SK-N-SH treated with all-trans-retinoic acid at 6 μM for 48 hours (cell line): ENCODE measurements around the gene VMP1.

Experiments
- ATAC-seq: fragments of 200-7000 bp; cut with Tn5 transposase; 3 replicates; pipeline ENCODE4 v1.9.1; 2020; ENCODE audit warnings: mild to moderate bottlenecking, moderate library complexity
- ARNTL ChIP-seq: fragments of 450-650 bp; formaldehyde crosslinking; IDR thresholded peaks from 2 replicates; pipeline ENCODE4 v1.5.0; 2020; ENCODE audit warnings: low read depth, mild to moderate bottlenecking, moderate library complexity, borderline replicate concordance
- BACH2 ChIP-seq: fragments of 250-450 bp; sonication (Bioruptor Pico); IDR thresholded peaks from 2 replicates; pipeline ENCODE4 v1.9.0; 2021; ENCODE audit warnings: mild to moderate bottlenecking, borderline replicate concordance
- CREB5 ChIP-seq: fragments of 250-450 bp; sonication (Bioruptor Pico); IDR thresholded peaks from 2 replicates; pipeline ENCODE4 v1.5.1; 2020; ENCODE audit warnings: low read depth, mild to moderate bottlenecking, moderate library complexity
- CSDC2 ChIP-seq: fragments of 250-450 bp; sonication (Bioruptor Pico); IDR thresholded peaks from 2 replicates; pipeline ENCODE4 v1.5.0; 2020; ENCODE audit warnings: mild to moderate bottlenecking, moderate library complexity
- CSRNP3 ChIP-seq: fragments of 250-450 bp; sonication (Bioruptor Pico); IDR thresholded peaks from 2 replicates; pipeline ENCODE4 v1.5.1; 2021; ENCODE audit warnings: mild to moderate bottlenecking, moderate library complexity
- ESRRG ChIP-seq: fragments of 250-450 bp; sonication (Bioruptor Pico); IDR thresholded peaks from 2 replicates; pipeline ENCODE4 v1.6.1; 2021; ENCODE audit warnings: mild to moderate bottlenecking
- GLIS3 ChIP-seq: fragments of 250-450 bp; sonication (Bioruptor Pico); IDR thresholded peaks from 2 replicates; pipeline ENCODE4 v1.5.0; 2020; ENCODE audit warnings: mild to moderate bottlenecking, moderate library complexity
- ISL1 ChIP-seq: fragments of 250-450 bp; sonication (Bioruptor Pico); IDR thresholded peaks from 2 replicates; pipeline ENCODE4 v2.1.2; 2022; ENCODE audit warnings: mild to moderate bottlenecking, moderate library complexity
- OSR1 ChIP-seq: fragments of 250-450 bp; sonication (Bioruptor Pico); IDR thresholded peaks from 2 replicates; pipeline ENCODE4 v1.8.0; 2022; ENCODE audit warnings: moderate library complexity, mild to moderate bottlenecking, inconsistent platforms
- PATZ1 ChIP-seq: fragments of 250-450 bp; sonication (Bioruptor Pico); IDR thresholded peaks from 2 replicates; pipeline ENCODE4 v1.8.0; 2020; ENCODE audit warnings: mild to moderate bottlenecking, moderate library complexity, borderline replicate concordance
- POU6F1 ChIP-seq: fragments of 250-450 bp; sonication (Bioruptor Pico); IDR thresholded peaks from 2 replicates; pipeline ENCODE4 v1.8.0; 2021; ENCODE audit warnings: low read depth, mild to moderate bottlenecking, moderate library complexity, borderline replicate concordance
- PPARA ChIP-seq: fragments of 250-450 bp; sonication (Bioruptor Pico); IDR thresholded peaks from 2 replicates; pipeline ENCODE4 v1.5.0; 2020; ENCODE audit warnings: mild to moderate bottlenecking, borderline replicate concordance
- RARB ChIP-seq: fragments of 250-450 bp; sonication (Bioruptor Pico); IDR thresholded peaks from 2 replicates; pipeline ENCODE4 v1.8.0; 2021; ENCODE audit warnings: mild to moderate bottlenecking, moderate library complexity
- SNAI2 ChIP-seq: fragments of 250-450 bp; sonication (Bioruptor Pico); IDR thresholded peaks from 2 replicates; pipeline ENCODE4 v1.5.0; 2020; ENCODE audit warnings: mild to moderate bottlenecking, moderate library complexity
- TCF4 ChIP-seq: fragments of 250-450 bp; sonication (Bioruptor Pico); IDR thresholded peaks from 2 replicates; pipeline ENCODE4 v1.8.0; 2021; ENCODE audit warnings: mild to moderate bottlenecking, moderate library complexity, borderline replicate concordance
- TSHZ2 ChIP-seq: fragments of 250-450 bp; sonication (Bioruptor Pico); IDR thresholded peaks from 2 replicates; pipeline ENCODE4 v1.5.0; 2020; ENCODE audit warnings: mild to moderate bottlenecking, moderate library complexity
- ZC3H10 ChIP-seq: fragments of 250-450 bp; sonication (Bioruptor Pico); IDR thresholded peaks from 2 replicates; pipeline ENCODE4 v1.5.1; 2021; ENCODE audit warnings: mild to moderate bottlenecking, moderate library complexity
- ZFP3 ChIP-seq: fragments of 250-450 bp; sonication (Bioruptor Pico); IDR thresholded peaks from 2 replicates; pipeline ENCODE4 v1.5.0; 2020; ENCODE audit warnings: mild to moderate bottlenecking, moderate library complexity
- ZFP30 ChIP-seq: fragments of 450-650 bp; formaldehyde crosslinking; IDR thresholded peaks from 2 replicates; pipeline ENCODE4 v1.5.0; 2022; ENCODE audit warnings: mild to moderate bottlenecking, moderate library complexity
- ZNF565 ChIP-seq: fragments of 450-650 bp; formaldehyde crosslinking; conservative IDR thresholded peaks from 2 replicates; pipeline ENCODE4 v1.5.0; 2020; ENCODE audit warnings: low read depth, mild to moderate bottlenecking, moderate library complexity
- ZNF70 ChIP-seq: fragments of 450-650 bp; formaldehyde crosslinking; IDR thresholded peaks from 2 replicates; pipeline ENCODE4 v1.5.0; 2020; ENCODE audit warnings: mild to moderate bottlenecking, moderate library complexity
- ZNF8 ChIP-seq: fragments of 450-650 bp; formaldehyde crosslinking; IDR thresholded peaks from 2 replicates; pipeline ENCODE4 v1.5.0; 2020; ENCODE audit warnings: mild to moderate bottlenecking, moderate library complexity

Gene VMP1

GRCh38 chr17:59671386-59671785, 36.1 kb upstream of the VMP1 start (continued):
- no peak for TF ChIP-seq POU6F1 (CRISPR knock-in tag)
- TF ChIP-seq CSDC2 (CRISPR knock-in tag), result no peak
- TF ChIP-seq CSRNP3 (CRISPR knock-in tag), result no peak
- TF ChIP-seq ZNF8 (CRISPR knock-in tag), result no peak
- TF ChIP-seq RARB (CRISPR knock-in tag), result no peak
- no peak for TF ChIP-seq SNAI2
- no peak for TF ChIP-seq BACH2 (CRISPR knock-in tag)
- no peak for TF ChIP-seq ZNF70 (CRISPR knock-in tag)

GRCh38 chr17:59675231-59675630, 32.2 kb upstream of the VMP1 start:
- no peak for TF ChIP-seq OSR1 (CRISPR knock-in tag)
- TF ChIP-seq CSRNP3 (CRISPR knock-in tag), result no peak
- no peak for TF ChIP-seq ZFP3 (CRISPR knock-in tag)
- no peak for TF ChIP-seq ZNF565 (CRISPR knock-in tag)
- TF ChIP-seq TSHZ2 (CRISPR knock-in tag), result no peak
- TF ChIP-seq PPARA (CRISPR knock-in tag), result no peak
- no peak for TF ChIP-seq RARB (CRISPR knock-in tag)
- no peak for TF ChIP-seq SNAI2
- TF ChIP-seq ZNF70 (CRISPR knock-in tag), result no peak
- no peak for TF ChIP-seq ZFP30 (CRISPR knock-in tag)
- TF ChIP-seq GLIS3 (CRISPR knock-in tag), result no peak
- TF ChIP-seq ARNTL, result no peak
- TF ChIP-seq CSDC2 (CRISPR knock-in tag), result no peak
- TF ChIP-seq ESRRG (CRISPR knock-in tag), result no peak
- no peak for TF ChIP-seq TCF4 (CRISPR knock-in tag)
- no peak for TF ChIP-seq CREB5 (CRISPR knock-in tag)
- no peak for TF ChIP-seq PATZ1 (CRISPR knock-in tag)
- no peak for ATAC-seq

GRCh38 chr17:59676716-59677115, 30.7 kb upstream of the VMP1 start:
- ATAC-seq, result peak; percentile 16
- TF ChIP-seq SNAI2, result no peak
- TF ChIP-seq CSDC2 (CRISPR knock-in tag), result no peak
- TF ChIP-seq CSRNP3 (CRISPR knock-in tag), result no peak
- TF ChIP-seq RARB (CRISPR knock-in tag), result no peak
- no peak for TF ChIP-seq OSR1 (CRISPR knock-in tag)
- TF ChIP-seq ZC3H10 (CRISPR knock-in tag), result no peak
- no peak for TF ChIP-seq TSHZ2 (CRISPR knock-in tag)
- no peak for TF ChIP-seq ISL1 (CRISPR knock-in tag)
- no peak for TF ChIP-seq ZFP3 (CRISPR knock-in tag)
- no peak for TF ChIP-seq GLIS3 (CRISPR knock-in tag)
